HepG2 (cell line): ENCODE data around the gene WDR82. TPM values are rescaled to one million over a fixed set of nuclear protein-coding genes. Genes with fewer than 3 reads are reported as not detected.

Experiments used
- DNMT1 ChIP-seq: sonication (generic); formaldehyde crosslinking; IDR thresholded peaks from 2 replicates; pipeline ENCODE4 v1.5.1; 2020; ENCODE audit warnings: mild to moderate bottlenecking, missing genetic modification reagents
- HHEX ChIP-seq: IDR thresholded peaks from 2 replicates; pipeline ENCODE4 v1.6.1; 2016; ENCODE audit warnings: control low read depth
- KLF6 ChIP-seq: IDR thresholded peaks from 2 replicates; pipeline ENCODE4 v1.8.0; 2016; ENCODE audit warnings: missing biosample characterization, missing genetic modification reagents
- NFE2L1 ChIP-seq: sonication (generic); formaldehyde crosslinking; IDR thresholded peaks from 2 replicates; pipeline ENCODE4 v1.4.0; 2020; ENCODE audit warnings: missing genetic modification reagents, mild to moderate bottlenecking, borderline replicate concordance
- SPEN ChIP-seq: sonication (generic); formaldehyde crosslinking; IDR thresholded peaks from 2 replicates; pipeline ENCODE4 v1.5.1; 2020; ENCODE audit warnings: low read depth, mild to moderate bottlenecking, missing genetic modification reagents
- ZMAT3 ChIP-seq: sonication (generic); formaldehyde crosslinking; conservative IDR thresholded peaks from 2 replicates; pipeline ENCODE4 v1.7.0; 2021; ENCODE audit warnings: missing genetic modification reagents
- ZNF441 ChIP-seq: sonication (generic); formaldehyde crosslinking; IDR thresholded peaks from 2 replicates; pipeline ENCODE4 v1.7.0; 2021; ENCODE audit warnings: missing genetic modification reagents, borderline replicate concordance
- ZNF558 ChIP-seq: sonication (generic); formaldehyde crosslinking; IDR thresholded peaks from 2 replicates; pipeline ENCODE4 v1.9.0; 2022; ENCODE audit warnings: mild to moderate bottlenecking, missing genetic modification reagents, borderline replicate concordance
- ZNF605 ChIP-seq: sonication (generic); formaldehyde crosslinking; IDR thresholded peaks from 2 replicates; pipeline ENCODE4 v1.8.0; 2022; ENCODE audit warnings: mild to moderate bottlenecking, missing genetic modification reagents
- ZNF746 ChIP-seq: sonication (generic); formaldehyde crosslinking; IDR thresholded peaks from 2 replicates; pipeline ENCODE4 v1.8.0; 2022; ENCODE audit warnings: mild to moderate bottlenecking, missing genetic modification reagents
- ZNF781 ChIP-seq: sonication (generic); formaldehyde crosslinking; IDR thresholded peaks from 2 replicates; pipeline ENCODE4 v1.5.1; 2020; ENCODE audit warnings: borderline replicate concordance, mild to moderate bottlenecking, missing genetic modification reagents; ENCODE audit errors: not compliant biosample characterization
- ZSCAN21 ChIP-seq: sonication (generic); formaldehyde crosslinking; IDR thresholded peaks from 2 replicates; pipeline ENCODE4 v1.8.0; 2022; ENCODE audit warnings: mild to moderate bottlenecking, missing genetic modification reagents, moderate library complexity, borderline replicate concordance
- polyA plus RNA-seq, 8 experiments: library from polyadenylated mRNA; depleted of rRNA in 3 of 8; stranded (reverse) in 7 of 8; unstranded in 1 of 8; fragments of >200 nt; fragmentation: Illumina TruSeq in 4 of 8; extraction: Trizol in 4 of 8; gene quantifications; 2 replicates each; pipeline versions ENCODE4 v1.2.1 to v1.2.3, GENCODE V29; 2011 to 2016; ENCODE audit warnings: low read depth in 4 of 8, missing spikeins in 1 of 8, mixed read lengths in 1 of 8; ENCODE audit not compliant: insufficient read depth in 1 of 8
- total RNA-seq, 5 experiments: library from RNA; depleted of rRNA; stranded (reverse); fragments of >200 nt; fragmentation: Illumina TruSeq; extraction: Trizol; gene quantifications; 2 replicates each; pipeline ENCODE4 v1.2.3, GENCODE V29; 2016; ENCODE audit warnings: low read depth in 1 of 5
- TF ChIP-seq, protein P1 (sequence below): sonication (generic); formaldehyde crosslinking; IDR thresholded peaks from 2 replicates; pipeline ENCODE4 v1.5.0; 2020; ENCODE audit warnings: missing genetic modification reagents
- TF ChIP-seq, protein P2 (sequence below): sonication (generic); formaldehyde crosslinking; conservative IDR thresholded peaks from 2 replicates; pipeline ENCODE4 v1.4.0; 2020; ENCODE audit warnings: mild to moderate bottlenecking, missing genetic modification reagents, moderate library complexity
- TF ChIP-seq, protein P3 (sequence below): sonication (generic); formaldehyde crosslinking; IDR thresholded peaks from 2 replicates; pipeline ENCODE4 v1.4.0; 2020; ENCODE audit warnings: missing genetic modification reagents, borderline replicate concordance
- TF ChIP-seq, protein P4 (sequence below): IDR thresholded peaks from 2 replicates; pipeline ENCODE4 v1.6.1; 2016; ENCODE audit warnings: missing biosample characterization, missing genetic modification reagents, low read depth
- TF ChIP-seq, protein P5 (sequence below): sonication (generic); formaldehyde crosslinking; IDR thresholded peaks from 2 replicates; pipeline ENCODE4 v1.5.1; 2020; ENCODE audit warnings: missing genetic modification reagents, mild to moderate bottlenecking, borderline replicate concordance

WDR82 gene
- total and polyA plus RNA-seq, 2 of the 13 experiments (the other 11 are each of a cell fraction or from before 2014, with no cell fraction given) = 39.1 to 59.5 TPM

DNA sequence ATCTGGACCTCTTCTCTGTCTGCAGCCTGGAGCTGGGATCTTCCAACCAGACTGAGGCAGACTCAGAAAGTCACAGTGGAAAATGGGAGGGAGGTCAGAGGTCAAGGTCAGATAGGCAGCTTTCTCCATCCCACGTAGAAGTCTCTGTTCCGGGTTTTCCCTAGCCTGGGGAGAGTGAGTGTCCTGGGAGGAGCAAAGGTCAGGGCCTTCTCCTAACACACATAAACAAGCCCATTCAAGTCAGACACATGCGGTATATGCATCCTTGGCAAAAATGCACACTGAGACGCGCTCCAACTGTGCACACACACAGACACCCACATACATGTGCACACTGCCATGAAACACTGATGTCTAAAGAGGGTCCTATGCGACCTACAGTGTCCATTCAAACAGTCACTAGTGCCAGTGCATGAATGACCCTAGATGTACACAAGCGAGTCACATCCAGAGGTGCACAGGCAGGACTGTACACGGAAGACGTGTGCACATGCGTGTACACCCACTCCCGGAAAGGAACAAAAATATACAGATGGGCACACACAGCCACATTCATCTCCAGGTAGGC, 40.2 kb downstream of the WDR82 start (continued):
- TF ChIP-seq, protein P1, sequence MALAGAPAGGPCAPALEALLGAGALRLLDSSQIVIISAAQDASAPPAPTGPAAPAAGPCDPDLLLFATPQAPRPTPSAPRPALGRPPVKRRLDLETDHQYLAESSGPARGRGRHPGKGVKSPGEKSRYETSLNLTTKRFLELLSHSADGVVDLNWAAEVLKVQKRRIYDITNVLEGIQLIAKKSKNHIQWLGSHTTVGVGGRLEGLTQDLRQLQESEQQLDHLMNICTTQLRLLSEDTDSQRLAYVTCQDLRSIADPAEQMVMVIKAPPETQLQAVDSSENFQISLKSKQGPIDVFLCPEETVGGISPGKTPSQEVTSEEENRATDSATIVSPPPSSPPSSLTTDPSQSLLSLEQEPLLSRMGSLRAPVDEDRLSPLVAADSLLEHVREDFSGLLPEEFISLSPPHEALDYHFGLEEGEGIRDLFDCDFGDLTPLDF (CRISPR knock-in tag) = no peak
- TF ChIP-seq ZNF441 (CRISPR knock-in tag) (0 out of 2 replicates have a peak, but pooled peaks have one; percentile 38), DNMT1 (CRISPR knock-in tag) (no peak), ZNF746 (CRISPR knock-in tag) (0 out of 2 replicates have a peak, but pooled peaks have one; percentile 45), SPEN (peak; percentile 51; the same call in 1 of the 2 replicates), ZNF781 (CRISPR knock-in tag) (peak; percentile 45), ZNF605 (peak; percentile 67), ZNF558 (CRISPR knock-in tag) (no peak), ZMAT3 (CRISPR knock-in tag) (no peak; the same call in none of the 2 replicates), NFE2L1 (CRISPR knock-in tag) (no peak), HHEX (no peak), ZSCAN21 (CRISPR knock-in tag) (no peak), KLF6 (CRISPR knock-in tag) (no peak)
- TF ChIP-seq, protein P2, sequence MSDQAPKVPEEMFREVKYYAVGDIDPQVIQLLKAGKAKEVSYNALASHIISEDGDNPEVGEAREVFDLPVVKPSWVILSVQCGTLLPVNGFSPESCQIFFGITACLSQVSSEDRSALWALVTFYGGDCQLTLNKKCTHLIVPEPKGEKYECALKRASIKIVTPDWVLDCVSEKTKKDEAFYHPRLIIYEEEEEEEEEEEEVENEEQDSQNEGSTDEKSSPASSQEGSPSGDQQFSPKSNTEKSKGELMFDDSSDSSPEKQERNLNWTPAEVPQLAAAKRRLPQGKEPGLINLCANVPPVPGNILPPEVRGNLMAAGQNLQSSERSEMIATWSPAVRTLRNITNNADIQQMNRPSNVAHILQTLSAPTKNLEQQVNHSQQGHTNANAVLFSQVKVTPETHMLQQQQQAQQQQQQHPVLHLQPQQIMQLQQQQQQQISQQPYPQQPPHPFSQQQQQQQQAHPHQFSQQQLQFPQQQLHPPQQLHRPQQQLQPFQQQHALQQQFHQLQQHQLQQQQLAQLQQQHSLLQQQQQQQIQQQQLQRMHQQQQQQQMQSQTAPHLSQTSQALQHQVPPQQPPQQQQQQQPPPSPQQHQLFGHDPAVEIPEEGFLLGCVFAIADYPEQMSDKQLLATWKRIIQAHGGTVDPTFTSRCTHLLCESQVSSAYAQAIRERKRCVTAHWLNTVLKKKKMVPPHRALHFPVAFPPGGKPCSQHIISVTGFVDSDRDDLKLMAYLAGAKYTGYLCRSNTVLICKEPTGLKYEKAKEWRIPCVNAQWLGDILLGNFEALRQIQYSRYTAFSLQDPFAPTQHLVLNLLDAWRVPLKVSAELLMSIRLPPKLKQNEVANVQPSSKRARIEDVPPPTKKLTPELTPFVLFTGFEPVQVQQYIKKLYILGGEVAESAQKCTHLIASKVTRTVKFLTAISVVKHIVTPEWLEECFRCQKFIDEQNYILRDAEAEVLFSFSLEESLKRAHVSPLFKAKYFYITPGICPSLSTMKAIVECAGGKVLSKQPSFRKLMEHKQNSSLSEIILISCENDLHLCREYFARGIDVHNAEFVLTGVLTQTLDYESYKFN (CRISPR knock-in tag) = peak; percentile 84
- TF ChIP-seq, protein P3, sequence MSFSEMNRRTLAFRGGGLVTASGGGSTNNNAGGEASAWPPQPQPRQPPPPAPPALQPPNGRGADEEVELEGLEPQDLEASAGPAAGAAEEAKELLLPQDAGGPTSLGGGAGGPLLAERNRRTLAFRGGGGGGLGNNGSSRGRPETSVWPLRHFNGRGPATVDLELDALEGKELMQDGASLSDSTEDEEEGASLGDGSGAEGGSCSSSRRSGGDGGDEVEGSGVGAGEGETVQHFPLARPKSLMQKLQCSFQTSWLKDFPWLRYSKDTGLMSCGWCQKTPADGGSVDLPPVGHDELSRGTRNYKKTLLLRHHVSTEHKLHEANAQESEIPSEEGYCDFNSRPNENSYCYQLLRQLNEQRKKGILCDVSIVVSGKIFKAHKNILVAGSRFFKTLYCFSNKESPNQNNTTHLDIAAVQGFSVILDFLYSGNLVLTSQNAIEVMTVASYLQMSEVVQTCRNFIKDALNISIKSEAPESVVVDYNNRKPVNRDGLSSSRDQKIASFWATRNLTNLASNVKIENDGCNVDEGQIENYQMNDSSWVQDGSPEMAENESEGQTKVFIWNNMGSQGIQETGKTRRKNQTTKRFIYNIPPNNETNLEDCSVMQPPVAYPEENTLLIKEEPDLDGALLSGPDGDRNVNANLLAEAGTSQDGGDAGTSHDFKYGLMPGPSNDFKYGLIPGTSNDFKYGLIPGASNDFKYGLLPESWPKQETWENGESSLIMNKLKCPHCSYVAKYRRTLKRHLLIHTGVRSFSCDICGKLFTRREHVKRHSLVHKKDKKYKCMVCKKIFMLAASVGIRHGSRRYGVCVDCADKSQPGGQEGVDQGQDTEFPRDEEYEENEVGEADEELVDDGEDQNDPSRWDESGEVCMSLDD (CRISPR knock-in tag) = no peak
- TF ChIP-seq, protein P4, sequence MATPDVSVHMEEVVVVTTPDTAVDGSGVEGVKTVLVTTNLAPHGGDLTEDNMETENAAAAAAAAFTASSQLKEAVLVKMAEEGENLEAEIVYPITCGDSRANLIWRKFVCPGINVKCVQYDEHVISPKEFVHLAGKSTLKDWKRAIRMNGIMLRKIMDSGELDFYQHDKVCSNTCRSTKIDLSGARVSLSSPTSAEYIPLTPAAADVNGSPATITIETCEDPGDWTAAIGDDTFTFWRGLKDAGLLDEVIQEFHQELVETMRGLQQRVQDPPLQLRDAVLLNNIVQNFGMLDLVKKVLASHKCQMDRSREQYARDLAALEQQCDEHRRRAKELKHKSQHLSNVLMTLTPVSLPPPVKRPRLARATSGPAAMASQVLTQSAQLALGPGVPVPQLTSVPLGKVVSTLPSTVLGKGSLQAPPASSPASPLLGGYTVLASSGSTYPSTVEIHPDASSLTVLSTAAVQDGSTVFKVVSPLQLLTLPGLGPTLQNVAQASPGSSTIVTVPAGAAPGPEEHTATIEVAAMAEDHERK (CRISPR knock-in tag) = no peak
- TF ChIP-seq, protein P5, sequence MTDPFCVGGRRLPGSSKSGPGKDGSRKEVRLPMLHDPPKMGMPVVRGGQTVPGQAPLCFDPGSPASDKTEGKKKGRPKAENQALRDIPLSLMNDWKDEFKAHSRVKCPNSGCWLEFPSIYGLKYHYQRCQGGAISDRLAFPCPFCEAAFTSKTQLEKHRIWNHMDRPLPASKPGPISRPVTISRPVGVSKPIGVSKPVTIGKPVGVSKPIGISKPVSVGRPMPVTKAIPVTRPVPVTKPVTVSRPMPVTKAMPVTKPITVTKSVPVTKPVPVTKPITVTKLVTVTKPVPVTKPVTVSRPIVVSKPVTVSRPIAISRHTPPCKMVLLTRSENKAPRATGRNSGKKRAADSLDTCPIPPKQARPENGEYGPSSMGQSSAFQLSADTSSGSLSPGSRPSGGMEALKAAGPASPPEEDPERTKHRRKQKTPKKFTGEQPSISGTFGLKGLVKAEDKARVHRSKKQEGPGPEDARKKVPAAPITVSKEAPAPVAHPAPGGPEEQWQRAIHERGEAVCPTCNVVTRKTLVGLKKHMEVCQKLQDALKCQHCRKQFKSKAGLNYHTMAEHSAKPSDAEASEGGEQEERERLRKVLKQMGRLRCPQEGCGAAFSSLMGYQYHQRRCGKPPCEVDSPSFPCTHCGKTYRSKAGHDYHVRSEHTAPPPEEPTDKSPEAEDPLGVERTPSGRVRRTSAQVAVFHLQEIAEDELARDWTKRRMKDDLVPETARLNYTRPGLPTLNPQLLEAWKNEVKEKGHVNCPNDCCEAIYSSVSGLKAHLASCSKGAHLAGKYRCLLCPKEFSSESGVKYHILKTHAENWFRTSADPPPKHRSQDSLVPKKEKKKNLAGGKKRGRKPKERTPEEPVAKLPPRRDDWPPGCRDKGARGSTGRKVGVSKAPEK = 0 out of 2 replicates have a peak, but pooled peaks have one; percentile 33
